Stomach (tissue), 4 donors: Measurements from ENCODE around the gene OLIG2.

Experiments used
- EP300 ChIP-seq: sonication (generic); formaldehyde crosslinking; IDR thresholded peaks from one replicate; pipeline ENCODE4 v1.6.1; 2017; ENCODE audit warnings: antibody characterized with exemption
- POLR2A ChIP-seq, 4 donors: fragments of 450-650 bp; IDR thresholded peaks; one replicate each; pipeline ENCODE4 v1.6.1; 2016; ENCODE audit warnings: antibody characterized with exemption in 4 of 4, control low read depth in 2 of 4, mild to moderate bottlenecking in 1 of 4, moderate library complexity in 1 of 4
- POLR2AphosphoS5 ChIP-seq, 3 donors: sonication (generic); formaldehyde crosslinking; IDR thresholded peaks; one replicate each; pipeline ENCODE4 v1.6.1; 2016; ENCODE audit warnings: antibody characterized with exemption in 3 of 3
- TF ChIP-seq, protein P1 (sequence below), 7 experiments: fragments of 450-650 bp in 4 of 7; fragments of 200-600 bp in 3 of 7; sonication (generic) in 3 of 7; IDR thresholded peaks; one replicate each; pipeline ENCODE4 v1.5.1; 2016 to 2019; ENCODE audit warnings: antibody characterized with exemption in 7 of 7, control low read depth in 2 of 7, mild to moderate bottlenecking in 1 of 7

DNA sequence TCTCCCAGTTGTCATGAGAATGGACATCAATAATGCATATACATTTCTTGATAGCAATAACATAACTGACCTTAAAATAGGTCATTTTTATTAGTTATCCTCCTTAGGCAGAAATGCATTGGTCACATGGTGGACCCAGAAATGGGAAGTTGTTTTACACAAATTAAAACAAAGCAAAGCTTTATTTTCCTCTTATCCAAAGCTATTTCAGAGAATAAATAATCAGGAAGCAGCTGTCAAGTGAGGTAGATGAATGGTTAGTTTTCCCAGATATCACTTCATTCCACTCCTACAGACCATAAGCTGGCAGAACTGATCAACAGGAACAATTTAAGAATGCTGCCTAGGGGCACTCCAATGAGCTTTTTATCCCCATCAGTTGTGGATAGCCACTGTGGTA lies 28.2 kb downstream of the OLIG2 start:
- TF ChIP-seq, protein P1, sequence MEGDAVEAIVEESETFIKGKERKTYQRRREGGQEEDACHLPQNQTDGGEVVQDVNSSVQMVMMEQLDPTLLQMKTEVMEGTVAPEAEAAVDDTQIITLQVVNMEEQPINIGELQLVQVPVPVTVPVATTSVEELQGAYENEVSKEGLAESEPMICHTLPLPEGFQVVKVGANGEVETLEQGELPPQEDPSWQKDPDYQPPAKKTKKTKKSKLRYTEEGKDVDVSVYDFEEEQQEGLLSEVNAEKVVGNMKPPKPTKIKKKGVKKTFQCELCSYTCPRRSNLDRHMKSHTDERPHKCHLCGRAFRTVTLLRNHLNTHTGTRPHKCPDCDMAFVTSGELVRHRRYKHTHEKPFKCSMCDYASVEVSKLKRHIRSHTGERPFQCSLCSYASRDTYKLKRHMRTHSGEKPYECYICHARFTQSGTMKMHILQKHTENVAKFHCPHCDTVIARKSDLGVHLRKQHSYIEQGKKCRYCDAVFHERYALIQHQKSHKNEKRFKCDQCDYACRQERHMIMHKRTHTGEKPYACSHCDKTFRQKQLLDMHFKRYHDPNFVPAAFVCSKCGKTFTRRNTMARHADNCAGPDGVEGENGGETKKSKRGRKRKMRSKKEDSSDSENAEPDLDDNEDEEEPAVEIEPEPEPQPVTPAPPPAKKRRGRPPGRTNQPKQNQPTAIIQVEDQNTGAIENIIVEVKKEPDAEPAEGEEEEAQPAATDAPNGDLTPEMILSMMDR (IDR thresholded peaks at IDR 0.05), result no peak
- TF ChIP-seq POLR2A (IDR thresholded peaks at IDR 0.05), result no peak
- TF ChIP-seq EP300, result no peak
- no peak for TF ChIP-seq POLR2AphosphoS5 (IDR thresholded peaks at IDR 0.05)
